ENCODE data around the gene MTM1. TPM values are rescaled to one million over a fixed set of nuclear protein-coding genes. Genes with fewer than 3 reads are reported as not detected.

Gene MTM1
- total and polyA plus RNA-seq, 2 experiments from 2014 or later = 3.2 to 8.7 TPM

GRCh38 chrX:150703695-150703974 is 135.2 kb downstream of the MTM1 start:
- no peak overlapping the region for H3K4me3 ChIP-seq
- no peaks in the 10 kb centered on the region for H3K9me3 Mint-ChIP-seq
- H3F3A ChIP-seq (replicated peaks; ENCODE audit: low read depth) = no peaks in the 10 kb centered on the region
- H3K79me2 ChIP-seq (replicated peaks; ENCODE audit: insufficient read depth) = no peaks in the 10 kb centered on the region; the same call in 1 of the 2 replicates
- no peak overlapping the region for H3K27ac Mint-ChIP-seq
- H3K4me1 Mint-ChIP-seq = no peaks in the 10 kb centered on the region
- H3K27ac ChIP-seq (ENCODE audit: low read depth) = no peak overlapping the region
- TF ChIP-seq CREB1 (CRISPR knock-in tag; IDR thresholded peaks at IDR 0.05; ENCODE audit: low read depth) (no peak), REST (IDR thresholded peaks at IDR 0.05; ENCODE audit: unreplicated experiment) (no peak), JUNB (IDR thresholded peaks at IDR 0.05; ENCODE audit: unreplicated experiment) (no peak)
- H3K27me3 ChIP-seq (ENCODE audit: insufficient read depth) = no peaks in the 10 kb centered on the region
- H3K9me2 ChIP-seq (ENCODE audit: insufficient read depth) = no peaks in the 10 kb centered on the region
- peaks cover 7% of the 10 kb centered on the region; the same call in 1 of the 3 replicates for H3K36me3 Mint-ChIP-seq (ENCODE audit: low read depth)
- no peak overlapping the region for H2AFZ ChIP-seq
- DNase-seq (ENCODE audit: low spot score) (no peak), ATAC-seq (no peak)
- no peaks in the 10 kb centered on the region for H3K36me3 ChIP-seq (ENCODE audit: insufficient read depth)
- no peaks in the 10 kb centered on the region for H3K27me3 Mint-ChIP-seq (ENCODE audit: insufficient read depth, low read depth, poor library complexity)
- no peaks in the 10 kb centered on the region for H3K4me1 ChIP-seq (ENCODE audit: insufficient read depth)
- no peak overlapping the region for H3K4me2 ChIP-seq
- no peaks in the 10 kb centered on the region for H4K20me1 ChIP-seq (replicated peaks; ENCODE audit: insufficient read depth)
- no peak overlapping the region for H3K4me3 Mint-ChIP-seq

GRCh38 chrX:150704030-150704613 is 135.7 kb downstream of the MTM1 start:
- H3K4me3 ChIP-seq = no peak overlapping the region
- TF ChIP-seq EZH2 (IDR thresholded peaks at IDR 0.05; ENCODE audit: low read depth, unreplicated experiment) (no peak), ZNF331 (CRISPR knock-in tag; IDR thresholded peaks at IDR 0.05; ENCODE audit: low read depth) (no peak)
- no peaks in the 10 kb centered on the region; the same call in 1 of the 2 replicates for H3K79me2 ChIP-seq (replicated peaks; ENCODE audit: insufficient read depth)
- peaks cover 9% of the 10 kb centered on the region; the same call in 1 of the 3 replicates for H3K36me3 Mint-ChIP-seq (ENCODE audit: low read depth)
- no peaks in the 10 kb centered on the region for H3F3A ChIP-seq (replicated peaks; ENCODE audit: low read depth)
- no peaks in the 10 kb centered on the region for H3K36me3 ChIP-seq (ENCODE audit: insufficient read depth)
- no peaks in the 10 kb centered on the region for H3K27me3 Mint-ChIP-seq (ENCODE audit: insufficient read depth, low read depth, poor library complexity)
- no peak overlapping the region for H3K27ac ChIP-seq (ENCODE audit: low read depth)
- H3K27ac Mint-ChIP-seq = no peak overlapping the region
- H3K9me3 Mint-ChIP-seq = no peaks in the 10 kb centered on the region
- H3K9me2 ChIP-seq (ENCODE audit: insufficient read depth) = no peaks in the 10 kb centered on the region
- H3K4me1 ChIP-seq (ENCODE audit: insufficient read depth) = no peaks in the 10 kb centered on the region
- H3K4me1 Mint-ChIP-seq = no peaks in the 10 kb centered on the region
- no peak overlapping the region for H3K4me2 ChIP-seq
- no peak overlapping the region for H2AFZ ChIP-seq
- ATAC-seq = no peak
- H4K20me1 ChIP-seq (replicated peaks; ENCODE audit: insufficient read depth) = no peaks in the 10 kb centered on the region
- no peak overlapping the region for H3K4me3 Mint-ChIP-seq
- no peak for DNase-seq (ENCODE audit: low spot score)
- H3K27me3 ChIP-seq (ENCODE audit: insufficient read depth) = no peaks in the 10 kb centered on the region

GRCh38 chrX:150712619-150713018 is 144.2 kb downstream of the MTM1 start:
- ATAC-seq = no peak
- Histone ChIP-seq H3K4me3 (no peak overlapping the region), H3F3A (replicated peaks; ENCODE audit: low read depth) (no peaks in the 10 kb centered on the region), H3K4me1 (ENCODE audit: insufficient read depth) (peaks cover 15% of the 10 kb centered on the region), H3K79me2 (replicated peaks; ENCODE audit: insufficient read depth) (0 out of 2 replicates have a peak, but pooled peaks cover 3% of the 10 kb centered on the region), H3K27ac (ENCODE audit: low read depth) (no peak overlapping the region), H3K36me3 (ENCODE audit: insufficient read depth) (no peaks in the 10 kb centered on the region), H2AFZ (no peak overlapping the region), H3K4me2 (no peak overlapping the region), H3K9me2 (ENCODE audit: insufficient read depth) (no peaks in the 10 kb centered on the region), H4K20me1 (replicated peaks; ENCODE audit: insufficient read depth) (no peaks in the 10 kb centered on the region), H3K27me3 (ENCODE audit: insufficient read depth) (no peaks in the 10 kb centered on the region)
- peaks cover 2% of the 10 kb centered on the region for H3K27me3 Mint-ChIP-seq (ENCODE audit: insufficient read depth, low read depth, poor library complexity)
- DNase-seq (ENCODE audit: low spot score) = no peak
- no peak overlapping the region for H3K27ac Mint-ChIP-seq
- peaks cover 17% of the 10 kb centered on the region for H3K4me1 Mint-ChIP-seq
- TF ChIP-seq CTCF (conservative IDR thresholded peaks at IDR 0.05; ENCODE audit: low read depth in 2 of 2) = no peak
- TF ChIP-seq ETS1 (IDR thresholded peaks at IDR 0.05) = no peak
- TF ChIP-seq REST (IDR thresholded peaks at IDR 0.05; ENCODE audit: unreplicated experiment) = no peak
- no peak for TF ChIP-seq EZH2 (IDR thresholded peaks at IDR 0.05; ENCODE audit: low read depth, unreplicated experiment)
- H3K36me3 Mint-ChIP-seq (ENCODE audit: low read depth) = peaks cover 6% of the 10 kb centered on the region; the same call in 1 of the 3 replicates
- H3K4me3 Mint-ChIP-seq = no peak overlapping the region
- H3K9me3 Mint-ChIP-seq = no peaks in the 10 kb centered on the region
